IMR-90 (cell line): ENCODE data around the gene KAT2B. TPM values are rescaled to one million over a fixed set of nuclear protein-coding genes. Genes with fewer than 3 reads are reported as not detected.

ENCODE experiments used
- ATAC-seq: fragments of 200-7000 bp; cut with Tn5 transposase; 2 replicates; pipeline ENCODE4 v1.9.1; 2020; ENCODE audit warnings: low read depth, mild to moderate bottlenecking, moderate library complexity
- BruUV-seq: library from RNA; stranded (reverse); fragments of 400-500 nt; replicated peaks from 2 replicates; lab custom pipeline; 2021; lab: Mats Ljungman, UMichigan
- CTCF ChIA-PET: fragments of 300-600 bp; formaldehyde crosslinking; extraction: SDS; loops from one replicate; lab custom pipeline; 2021; ENCODE audit warnings: antibody characterized with exemption; lab: Yijun Ruan, JAX
- POLR2A ChIA-PET: fragments of 300-600 bp; sonication (Branson Sonifier 250); formaldehyde crosslinking; loops from one replicate; lab custom pipeline; 2022; ENCODE audit warnings: antibody characterized with exemption; ENCODE audit not compliant: unreplicated experiment; lab: Charles Lee
- DNase-seq: peaks from one replicate; pipeline ENCODE4 v3.0.0; 2013
- H2AFZ ChIP-seq: replicated peaks from 2 replicates; pipeline ENCODE3; 2013; ENCODE audit warnings: low read length, mild to moderate bottlenecking; ENCODE audit not compliant: poor library complexity
- H2AK5ac ChIP-seq: 2 replicates; pipeline ENCODE4 v1.6.1; 2013; ENCODE audit warnings: low read depth, low read length, inconsistent platforms
- H2AK9ac ChIP-seq: replicated peaks from 2 replicates; pipeline ENCODE3; 2013; ENCODE audit warnings: mild to moderate bottlenecking, low read depth, low read length, moderate library complexity; ENCODE audit not compliant: poor library complexity
- H2BK120ac ChIP-seq: 2 replicates; pipeline ENCODE4 v1.6.1; 2013; ENCODE audit warnings: low read depth, low read length, inconsistent platforms
- H2BK15ac ChIP-seq: 3 replicates; pipeline ENCODE4 v1.6.1; 2013; ENCODE audit warnings: low read depth, low read length, inconsistent platforms
- H2BK20ac ChIP-seq: 2 replicates; pipeline ENCODE4 v1.6.1; 2013; ENCODE audit warnings: low read depth, mild to moderate bottlenecking, inconsistent platforms, low read length, moderate library complexity
- H2BK5ac ChIP-seq: 2 replicates; pipeline ENCODE4 v1.6.1; 2013; ENCODE audit warnings: mild to moderate bottlenecking, low read depth, low read length, inconsistent platforms; ENCODE audit not compliant: poor library complexity, severe bottlenecking
- H3K14ac ChIP-seq: replicated peaks from 2 replicates; pipeline ENCODE4 v1.6.1; 2013; ENCODE audit warnings: low read depth, low read length, inconsistent platforms
- H3K18ac ChIP-seq: 2 replicates; pipeline ENCODE4 v1.6.1; 2013; ENCODE audit warnings: low read depth, low read length, control low read depth
- H3K23ac ChIP-seq: 2 replicates; pipeline ENCODE4 v1.6.1; 2013; ENCODE audit warnings: low read depth, low read length, inconsistent platforms
- H3K27ac ChIP-seq: 2 replicates; pipeline ENCODE4 v1.5.1; 2013; ENCODE audit warnings: mild to moderate bottlenecking, control low read depth, low read length; ENCODE audit not compliant: insufficient read depth
- H3K27me3 ChIP-seq: 2 replicates; pipeline ENCODE4 v1.6.1; 2013; ENCODE audit warnings: low read length; ENCODE audit not compliant: control insufficient read depth, insufficient read depth
- H3K36me3 ChIP-seq: 2 replicates; pipeline ENCODE4 v1.6.1; 2013; ENCODE audit warnings: low read length, mixed read lengths; ENCODE audit not compliant: control insufficient read depth, insufficient read depth
- H3K4ac ChIP-seq: 2 replicates; pipeline ENCODE4 v1.6.1; 2013; ENCODE audit warnings: low read depth, low read length, inconsistent platforms
- H3K4me1 ChIP-seq: 2 replicates; pipeline ENCODE4 v1.6.1; 2013; ENCODE audit warnings: low read length, mixed read lengths; ENCODE audit not compliant: control insufficient read depth, insufficient read depth
- H3K4me2 ChIP-seq: 2 replicates; pipeline ENCODE4 v1.6.1; 2013; ENCODE audit warnings: low read depth, mild to moderate bottlenecking, control low read depth, low read length, moderate library complexity
- H3K4me3 ChIP-seq: 2 replicates; pipeline ENCODE4 v1.5.1; 2013; ENCODE audit warnings: low read depth, mild to moderate bottlenecking, control low read depth, low read length, moderate library complexity; ENCODE audit not compliant: insufficient read depth
- H3K56ac ChIP-seq: 2 replicates; pipeline ENCODE4 v1.6.1; 2013; ENCODE audit warnings: low read length, inconsistent platforms; ENCODE audit not compliant: insufficient read depth; ENCODE audit errors: extremely low read depth
- H3K79me1 ChIP-seq, 2 experiments: 2 replicates each; pipeline ENCODE4 v1.6.1; 2013; ENCODE audit warnings: low read length in 2 of 2, inconsistent platforms in 1 of 2, low read depth in 1 of 2
- H3K9ac ChIP-seq: 2 replicates; pipeline ENCODE4 v1.6.1; 2013; ENCODE audit warnings: low read depth, low read length, control low read depth
- H3K9me1 ChIP-seq: 2 replicates; pipeline ENCODE4 v1.6.1; 2013; ENCODE audit warnings: low read length, inconsistent platforms; ENCODE audit not compliant: insufficient read depth
- H3K9me3 ChIP-seq: 2 replicates; pipeline ENCODE4 v1.6.1; 2013; ENCODE audit warnings: low read length; ENCODE audit not compliant: control insufficient read depth, insufficient read depth
- H4K20me1 ChIP-seq: 2 replicates; pipeline ENCODE4 v1.6.1; 2013; ENCODE audit warnings: low read length, inconsistent platforms; ENCODE audit not compliant: insufficient read depth
- H4K5ac ChIP-seq: 2 replicates; pipeline ENCODE4 v1.6.1; 2013; ENCODE audit warnings: mild to moderate bottlenecking, low read depth, low read length, control low read depth
- H4K8ac ChIP-seq, 2 experiments: 2 replicates each; pipeline ENCODE4 v1.6.1; 2013; ENCODE audit warnings: low read depth in 2 of 2, low read length in 2 of 2, control low read depth in 1 of 2, inconsistent platforms in 1 of 2
- H4K91ac ChIP-seq: 2 replicates; pipeline ENCODE4 v1.6.1; 2013; ENCODE audit warnings: low read depth, low read length, inconsistent platforms; ENCODE audit not compliant: insufficient read depth
- BHLHE40 ChIP-seq: fragments of 150-350 bp; IDR thresholded peaks from 2 replicates; pipeline ENCODE4 v1.6.1; 2016; ENCODE audit warnings: mild to moderate bottlenecking, low read depth, low read length
- CEBPB ChIP-seq: IDR thresholded peaks from 2 replicates; pipeline ENCODE4 v1.6.1; 2012; ENCODE audit warnings: low read depth, low read length, improper control_type of control experiment
- CHD1 ChIP-seq: IDR thresholded peaks from 2 replicates; pipeline ENCODE4 v1.6.1; 2012; ENCODE audit warnings: low read depth, low read length, improper control_type of control experiment
- CTCF ChIP-seq: conservative IDR thresholded peaks from 2 replicates; pipeline ENCODE4 v1.5.1; 2012; ENCODE audit warnings: mild to moderate bottlenecking, low read depth, low read length, improper control_type of control experiment
- ELK1 ChIP-seq: fragments of 150-350 bp; IDR thresholded peaks from 2 replicates; pipeline ENCODE4 v1.6.1; 2016; ENCODE audit warnings: low read depth, mild to moderate bottlenecking, low read length, moderate library complexity, borderline replicate concordance
- FOS ChIP-seq: fragments of 150-350 bp; IDR thresholded peaks from 2 replicates; pipeline ENCODE4 v1.6.1; 2016; ENCODE audit warnings: low read depth, low read length
- MAFK ChIP-seq: IDR thresholded peaks from 2 replicates; pipeline ENCODE4 v1.6.1; 2012; ENCODE audit warnings: low read depth, low read length, improper control_type of control experiment
- MAZ ChIP-seq: IDR thresholded peaks from 2 replicates; pipeline ENCODE4 v1.6.1; 2012; ENCODE audit warnings: low read depth, mild to moderate bottlenecking, low read length, improper control_type of control experiment, moderate library complexity, borderline replicate concordance
- MXI1 ChIP-seq: IDR thresholded peaks from 2 replicates; pipeline ENCODE4 v1.6.1; 2012; ENCODE audit warnings: low read depth, mild to moderate bottlenecking, low read length, moderate library complexity, borderline replicate concordance
- NFE2L2 ChIP-seq: fragments of 150-350 bp; IDR thresholded peaks from 2 replicates; pipeline ENCODE4 v1.6.1; 2016; ENCODE audit warnings: low read depth, mild to moderate bottlenecking, low read length
- POLR2A ChIP-seq: IDR thresholded peaks from 2 replicates; pipeline ENCODE4 v1.6.1; 2012; ENCODE audit warnings: mild to moderate bottlenecking, low read depth, low read length
- RAD21 ChIP-seq: IDR thresholded peaks from 2 replicates; pipeline ENCODE4 v1.6.1; 2012; ENCODE audit warnings: low read length, improper control_type of control experiment
- RCOR1 ChIP-seq: IDR thresholded peaks from 2 replicates; pipeline ENCODE4 v1.6.1; 2012; ENCODE audit warnings: mild to moderate bottlenecking, low read length, improper control_type of control experiment; ENCODE audit not compliant: insufficient replicate concordance
- RFX5 ChIP-seq: IDR thresholded peaks from 2 replicates; pipeline ENCODE4 v1.8.0; 2012; ENCODE audit warnings: low read depth, mild to moderate bottlenecking, low read length, moderate library complexity
- SMC3 ChIP-seq: fragments of 150-350 bp; IDR thresholded peaks from 2 replicates; pipeline ENCODE4 v1.6.1; 2016; ENCODE audit warnings: low read depth, mild to moderate bottlenecking, antibody characterized with exemption, low read length, moderate library complexity
- USF2 ChIP-seq: fragments of 150-350 bp; IDR thresholded peaks from 2 replicates; pipeline ENCODE4 v1.6.1; 2017; ENCODE audit warnings: mild to moderate bottlenecking, antibody characterized with exemption, low read length, low read depth
- WGBS, 2 experiments: methylation state at CpG; one replicate each; pipeline versions ENCODE4 v1.1.5 to v1.1.7; 2013; ENCODE audit warnings: missing lambda C conversion rate in 2 of 2; ENCODE audit not compliant: insufficient read length in 1 of 2; ENCODE audit errors: extremely low coverage in 2 of 2; 5-methylcytosine and 5-hydroxymethylcytosine counted together
- dilution Hi-C: fragments of 300-500 bp; cut with HindIII; formaldehyde crosslinking; loops from one replicate; pipeline ENCODE4 v1.14.3; 2018; ENCODE audit warnings: low sequenced_read_pairs; ENCODE audit not compliant: unreplicated experiment
- in situ Hi-C: fragments of 300-500 bp; cut with MboI; formaldehyde crosslinking; loops from 3 replicates; pipeline ENCODE4 v1.14.3; 2019; ENCODE audit warnings: low sequenced_read_pairs, inconsistent platforms, mixed read lengths
- intact Hi-C: fragments of 100-400 bp; cut with micrococcal nuclease; formaldehyde crosslinking; loops from 2 replicates; pipeline ENCODE4 v1.10.0; 2022
- polyA plus RNA-seq, 3 experiments: library from polyadenylated mRNA; depleted of rRNA; stranded (reverse); fragments of >200 nt; gene quantifications; 2 replicates each; pipeline ENCODE4 v1.2.3, GENCODE V29; 2012; ENCODE audit warnings: low replicate concordance in 1 of 3
- total RNA-seq: library from RNA; depleted of rRNA; stranded (reverse); fragments of >200 nt; gene quantifications from 2 replicates; pipeline ENCODE4 v1.2.3, GENCODE V29; 2012

The KAT2B gene
- total and polyA plus RNA-seq, 2 of the 4 experiments (the other 2 are of a cell fraction): 2.0 to 2.2 TPM

GRCh38 chr3:20022954-20023622 is 17.2 kb upstream of the KAT2B start:
- in situ Hi-C loops (no loop called here), intact Hi-C loops (no loop called here), dilution Hi-C loops (no loop called here)
- ChIA-PET POLR2A (no interaction called here), CTCF (no interaction called here)
- no peak for DNase-seq
- H3K23ac ChIP-seq: no peak overlapping the region
- no peak overlapping the region for H3K4me2 ChIP-seq
- H3K56ac ChIP-seq: no peak overlapping the region
- H4K20me1 ChIP-seq: no peaks in the 10 kb centered on the region
- H3K4ac ChIP-seq: no peak overlapping the region
- H3K18ac ChIP-seq: no peak overlapping the region
- ATAC-seq: no peak
- H2BK5ac ChIP-seq: no peak overlapping the region
- no peak overlapping the region for H2BK15ac ChIP-seq
- no peak overlapping the region for H3K9ac ChIP-seq
- H2AFZ ChIP-seq: no peak overlapping the region
- no peak overlapping the region for H4K8ac ChIP-seq
- H2BK20ac ChIP-seq: no peak overlapping the region
- no peak overlapping the region for H3K4me3 ChIP-seq
- no peaks in the 10 kb centered on the region for H3K79me1 ChIP-seq
- TF ChIP-seq ELK1: no peak
- TF ChIP-seq POLR2A: no peak
- no peak for TF ChIP-seq USF2
- no peak for TF ChIP-seq BHLHE40
- TF ChIP-seq MXI1: no peak
- TF ChIP-seq RFX5: no peak
- no peak for TF ChIP-seq RCOR1
- no peak for TF ChIP-seq CHD1
- TF ChIP-seq NFE2L2: no peak
- TF ChIP-seq CEBPB: no peak
- no peak for TF ChIP-seq SMC3
- TF ChIP-seq MAFK: no peak
- TF ChIP-seq MAZ: no peak
- TF ChIP-seq CTCF: no peak
- TF ChIP-seq FOS: no peak
- TF ChIP-seq RAD21: no peak
- H2AK9ac ChIP-seq: no peak overlapping the region
- no peak overlapping the region for H3K14ac ChIP-seq
- H3K4me1 ChIP-seq: no peaks in the 10 kb centered on the region
- no peak overlapping the region for H2AK5ac ChIP-seq
- H3K9me1 ChIP-seq: no peaks in the 10 kb centered on the region
- H4K91ac ChIP-seq: no peak overlapping the region
- no peaks in the 10 kb centered on the region for H3K9me3 ChIP-seq
- H3K27me3 ChIP-seq: no peaks in the 10 kb centered on the region
- no peak overlapping the region for H4K5ac ChIP-seq
- no peaks in the 10 kb centered on the region for H3K36me3 ChIP-seq
- no peak overlapping the region for H3K27ac ChIP-seq
- no CpG with 5 or more reads among the region's 2 CpGs for WGBS, 2 experiments
- no TSS peak for BruUV-seq
- H2BK120ac ChIP-seq: no peak overlapping the region
